Medulla oblongata (tissue), 1 donor: ENCODE results near the gene SLC25A21.

Experiments
- DNase-seq: peaks from one replicate; pipeline ENCODE4 v3.0.0-alpha.2; 2015; ENCODE audit errors: extremely low spot score

Gene SLC25A21

GRCh38 chr14:36767603-36768281, 404.7 kb downstream of the SLC25A21 start:
- DNase-seq: no peak

DNA sequence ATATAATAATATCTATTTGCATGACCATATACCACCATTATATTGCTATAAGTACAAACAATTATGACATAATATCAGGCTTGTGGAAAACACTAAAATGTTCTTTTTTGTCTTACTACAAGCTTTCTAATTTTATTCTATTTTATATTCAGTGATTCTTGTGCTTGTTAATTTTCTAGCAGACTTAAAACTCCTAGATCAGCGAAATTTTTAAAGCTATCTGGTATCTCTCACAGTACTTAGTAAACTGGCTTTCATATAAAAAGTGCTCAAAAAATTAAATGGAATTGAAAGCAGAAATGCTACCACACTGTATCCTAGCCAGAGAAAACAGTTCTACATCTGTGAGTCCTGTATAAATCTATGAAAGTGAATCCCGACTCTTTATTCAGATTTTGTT, 405.4 kb downstream of the SLC25A21 start:
- DNase-seq: no peak

DNA sequence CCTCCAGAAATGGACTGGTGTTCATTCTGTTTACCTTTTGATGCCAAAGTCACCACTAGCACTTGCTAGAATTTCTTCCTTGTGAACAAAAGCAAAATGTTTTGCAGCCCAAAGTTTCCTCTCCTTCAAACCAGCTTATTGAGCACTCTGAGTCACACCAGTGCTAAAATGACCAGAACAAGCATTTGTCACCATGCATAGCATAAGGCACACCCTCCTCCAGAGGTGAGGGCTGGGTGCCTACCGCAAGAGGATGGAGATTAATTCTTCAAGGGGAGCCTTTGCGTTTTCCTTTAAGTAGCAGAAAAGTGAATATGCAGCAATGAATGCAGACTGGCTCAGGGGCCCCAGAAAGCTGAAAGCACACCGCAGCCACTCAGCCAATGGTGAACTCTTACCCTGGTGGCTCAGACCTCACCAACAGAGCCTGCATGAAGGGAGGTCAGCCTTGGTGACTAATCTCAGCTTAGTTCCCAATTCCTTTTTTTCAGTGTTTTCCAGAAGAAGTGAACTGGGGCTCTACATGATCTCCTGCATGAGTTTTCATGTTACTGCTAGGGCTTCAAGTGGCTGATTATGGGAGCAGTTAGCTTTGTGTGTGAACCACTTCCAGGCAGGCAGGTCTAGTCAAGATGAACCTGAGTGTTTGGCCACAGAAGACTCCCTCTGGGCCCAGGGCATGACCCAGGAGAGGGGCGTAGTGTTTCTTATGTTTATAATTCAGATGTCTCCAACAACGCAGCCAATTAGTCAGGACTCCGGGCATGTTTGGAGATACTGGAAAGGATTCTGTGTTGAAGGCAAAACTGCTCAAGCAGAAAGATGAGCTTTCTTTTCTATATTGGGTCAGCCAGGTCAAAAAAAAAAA, 414.4 kb downstream of the SLC25A21 start:
- no peak for DNase-seq

- no peak for DNase-seq
Measured at GRCh38 chr14:36756226-36756625, 416.2 kb downstream of the SLC25A21 start.

DNA sequence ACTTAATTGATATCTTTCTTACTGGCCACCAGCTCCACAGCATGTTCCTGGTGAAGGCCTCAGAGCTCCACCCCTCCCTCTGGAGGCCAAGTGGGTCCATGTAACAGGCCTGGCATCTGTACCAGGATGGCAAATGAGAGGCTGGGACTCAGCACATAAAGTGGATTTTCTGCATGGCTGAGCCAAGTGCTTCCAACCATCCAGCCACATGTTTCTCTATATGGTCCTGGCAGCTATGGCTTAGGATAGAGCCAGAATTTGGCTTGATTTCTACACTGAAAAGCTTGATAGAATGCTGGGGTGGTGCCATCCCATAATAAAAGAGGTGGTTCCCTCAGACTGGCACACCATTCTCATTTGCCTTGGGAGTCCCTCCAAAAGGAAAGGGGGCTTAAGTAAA, 416.6 kb downstream of the SLC25A21 start:
- DNase-seq: no peak

DNA sequence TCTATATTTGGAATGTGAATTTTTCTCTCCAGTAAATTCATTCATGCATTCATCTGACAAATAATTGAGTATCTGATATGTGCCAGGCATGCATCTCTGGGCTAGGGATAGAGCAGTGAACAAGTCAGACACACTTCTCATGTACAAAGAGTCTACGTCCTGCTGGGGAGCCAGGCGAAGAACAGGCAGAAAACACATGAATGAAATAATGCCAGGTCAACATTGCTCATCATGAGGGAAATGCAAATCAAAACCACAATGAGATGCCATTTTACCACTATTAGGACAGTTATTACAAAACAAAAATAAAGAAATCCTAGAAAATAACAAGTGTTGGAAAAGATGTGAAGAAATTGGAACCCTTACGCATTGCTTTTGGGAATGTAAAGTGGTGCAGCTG, 420.5 kb downstream of the SLC25A21 start:
- DNase-seq: no peak

DNA sequence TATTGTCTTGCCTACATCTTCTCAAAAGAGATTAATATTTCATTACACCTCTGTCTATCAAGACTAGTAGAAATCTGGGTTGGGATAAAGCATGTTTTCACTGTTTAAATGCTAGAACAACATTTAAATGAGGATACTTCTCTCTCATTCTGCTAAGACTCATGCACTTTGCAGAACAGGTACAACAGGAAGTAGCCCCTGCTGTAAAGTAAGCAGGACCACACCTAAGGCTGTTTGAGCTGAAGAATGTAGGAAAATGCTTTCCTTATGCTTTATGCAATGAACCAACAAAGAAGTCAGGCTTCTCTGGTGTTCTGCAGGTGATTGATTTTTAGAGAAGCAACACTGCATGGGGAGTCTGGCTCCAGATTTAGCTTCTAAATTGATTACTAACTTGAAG, 421.3 kb downstream of the SLC25A21 start:
- DNase-seq: no peak

DNA sequence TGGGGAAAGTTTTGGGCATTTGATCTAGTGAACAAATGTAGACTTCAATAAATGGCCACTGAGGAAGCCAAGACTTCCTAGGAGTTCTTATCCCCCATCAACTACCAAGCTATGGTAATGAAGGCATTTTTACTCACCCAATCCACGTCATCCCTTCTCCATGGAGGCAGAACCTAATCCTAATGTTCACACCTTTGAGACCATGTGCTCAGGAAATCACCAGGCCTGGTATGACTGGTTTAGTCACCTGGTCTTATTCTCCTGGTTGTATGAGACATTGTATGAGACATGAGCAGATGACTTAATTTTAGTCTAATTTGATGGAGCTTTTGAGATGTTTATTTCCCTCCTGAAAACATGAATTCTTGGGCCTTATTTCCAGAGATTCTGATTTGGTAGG, 422.2 kb downstream of the SLC25A21 start:
- DNase-seq: no peak

DNA sequence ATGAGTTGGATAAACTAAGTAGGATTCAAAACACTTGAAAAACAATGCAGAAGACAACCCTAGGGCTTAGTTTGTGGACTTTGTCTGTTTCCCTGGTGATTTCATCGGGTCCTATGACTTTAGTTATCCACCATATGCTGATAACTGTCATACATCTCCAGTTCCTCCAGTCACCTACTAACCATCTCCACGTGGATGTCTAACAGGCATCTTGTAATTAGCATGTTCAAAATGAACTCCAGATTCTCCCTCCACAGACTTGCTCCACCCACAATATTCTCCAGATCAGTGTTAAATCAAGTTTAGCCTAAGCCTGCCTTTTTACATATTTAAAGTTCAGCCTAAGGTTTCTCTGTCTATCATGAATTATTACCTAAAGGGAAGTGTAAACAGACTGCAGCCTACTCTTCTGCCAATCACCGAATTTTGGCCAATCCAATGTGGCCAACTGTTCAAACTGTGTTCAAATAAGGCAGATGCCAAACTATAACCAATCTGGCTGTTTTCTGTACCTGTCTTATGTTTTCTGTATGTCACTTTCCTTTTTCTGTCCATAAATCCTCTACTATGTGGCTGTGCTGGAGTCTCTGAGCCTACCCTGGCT, 423.7 kb downstream of the SLC25A21 start:
- DNase-seq: no peak

- DNase-seq: no peak
Measured at GRCh38 chr14:36747411-36748184, 424.8 kb downstream of the SLC25A21 start.

DNA sequence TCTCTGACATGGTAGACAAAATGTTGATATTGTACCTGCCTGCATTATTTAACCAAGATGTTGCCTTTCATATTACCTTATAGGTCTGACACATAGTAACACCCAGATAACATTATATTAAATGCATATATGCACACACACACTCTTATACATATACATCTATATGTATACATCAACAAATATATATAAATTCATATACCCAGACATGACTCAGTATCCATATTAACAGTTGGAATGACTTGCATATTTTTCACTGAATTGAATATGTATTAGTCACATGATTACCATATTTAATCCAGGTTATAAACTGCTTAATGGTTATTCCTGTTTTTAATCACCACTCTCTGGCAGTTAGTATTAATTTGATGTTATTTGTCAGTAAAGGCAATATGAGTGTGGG, 425.5 kb downstream of the SLC25A21 start:
- no peak for DNase-seq

GRCh38 chr14:36741858-36742257, 430.5 kb downstream of the SLC25A21 start:
- DNase-seq: no peak

DNA sequence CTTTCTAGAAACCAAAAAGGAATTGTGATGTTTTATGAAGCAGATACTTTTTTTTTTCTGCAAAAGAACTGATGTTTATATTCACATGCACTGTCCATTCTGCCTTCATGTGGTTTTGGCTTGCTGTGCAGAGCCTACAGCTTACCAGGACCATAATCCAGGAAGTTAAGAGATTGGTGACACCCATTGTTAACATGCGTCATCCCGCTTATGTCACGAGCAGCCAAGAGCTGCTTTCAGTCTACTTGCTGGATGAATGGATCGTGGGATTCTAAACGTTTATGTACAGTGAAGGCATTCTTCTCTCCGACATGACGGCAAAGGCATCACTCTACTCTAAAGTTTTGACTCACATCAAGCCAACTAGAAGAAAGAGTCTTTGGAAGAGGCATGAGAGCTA, 434.1 kb downstream of the SLC25A21 start:
- DNase-seq: no peak

DNA sequence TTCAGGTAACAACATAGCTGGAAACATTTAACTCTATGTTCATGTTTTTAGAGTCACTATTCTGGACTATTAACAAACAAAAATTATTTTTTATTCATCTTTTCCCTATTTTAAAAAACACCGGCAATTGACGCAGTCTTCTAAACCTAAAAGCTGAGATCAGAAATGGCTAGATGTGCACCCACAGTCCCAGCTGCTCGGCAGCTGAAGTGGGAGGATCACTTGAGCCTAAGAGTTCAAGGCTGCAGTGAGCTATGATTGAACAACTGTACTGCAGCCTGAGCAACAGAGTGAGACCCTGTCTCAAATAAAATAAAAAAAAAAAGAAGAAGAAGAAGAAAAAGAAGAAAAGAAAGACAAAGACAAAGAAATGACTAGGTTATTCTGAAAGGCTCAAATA, 446.3 kb downstream of the SLC25A21 start:
- no peak for DNase-seq

DNA sequence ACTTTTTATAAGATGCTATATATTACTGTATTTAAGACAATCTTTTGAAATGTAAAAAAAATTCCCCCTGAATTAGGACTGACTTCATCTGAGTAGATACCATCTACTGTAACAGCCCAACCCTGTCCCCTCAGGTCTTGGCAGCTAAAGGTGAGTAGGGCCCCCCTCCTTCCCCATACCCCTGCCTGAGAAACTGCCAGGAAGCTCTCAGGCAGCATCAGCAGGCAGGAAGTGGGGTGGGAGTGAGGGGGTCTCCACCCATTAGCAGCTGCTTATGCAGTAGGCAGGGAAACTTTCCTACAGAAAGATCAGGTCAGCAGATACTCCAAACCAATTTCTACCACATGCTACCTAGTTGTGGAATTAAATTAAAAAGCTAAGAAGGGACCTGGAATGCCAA, 448.2 kb downstream of the SLC25A21 start:
- DNase-seq: no peak

GRCh38 chr14:36723530-36723929, 448.9 kb downstream of the SLC25A21 start:
- no peak for DNase-seq

GRCh38 chr14:36721877-36722276, 450.5 kb downstream of the SLC25A21 start:
- DNase-seq: no peak

DNA sequence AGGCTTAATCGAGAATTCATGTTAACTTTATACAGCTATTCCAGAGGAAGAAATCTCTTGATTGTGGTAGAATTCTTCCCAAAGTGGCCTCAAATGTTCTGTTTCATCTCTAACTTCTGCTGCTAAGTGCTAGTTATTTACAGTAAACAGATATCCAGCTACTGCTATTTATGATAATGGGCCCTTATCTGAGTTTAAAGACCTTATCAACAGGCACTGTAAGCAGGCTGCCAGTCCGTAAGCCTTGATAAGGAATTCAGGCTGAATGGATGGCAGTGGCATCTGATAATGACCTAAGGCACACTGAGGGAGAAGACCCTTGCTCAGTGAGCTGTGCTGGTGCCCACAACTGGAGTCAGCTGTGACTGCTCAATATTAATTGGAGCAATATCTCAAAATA, 451.7 kb downstream of the SLC25A21 start:
- DNase-seq: no peak

DNA sequence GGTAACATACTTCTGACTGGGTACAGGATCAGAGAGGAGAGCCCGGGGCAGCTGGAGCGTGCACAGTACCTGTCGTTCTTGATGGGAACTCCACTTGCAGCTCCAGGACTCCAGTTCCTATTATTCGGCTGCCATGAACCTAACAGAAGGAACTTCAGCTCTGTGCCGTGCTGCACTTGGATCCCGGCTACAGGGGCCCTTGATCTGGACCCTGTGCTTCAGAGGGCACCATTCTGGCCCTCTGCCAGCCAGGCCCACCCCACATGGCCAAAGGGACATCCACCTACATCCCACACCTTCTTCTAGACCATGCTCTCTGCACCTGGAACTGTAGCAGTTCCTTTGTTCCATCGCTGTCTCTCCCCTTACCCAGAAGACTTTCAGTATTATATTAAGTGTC, 452.6 kb downstream of the SLC25A21 start:
- DNase-seq: no peak

DNA sequence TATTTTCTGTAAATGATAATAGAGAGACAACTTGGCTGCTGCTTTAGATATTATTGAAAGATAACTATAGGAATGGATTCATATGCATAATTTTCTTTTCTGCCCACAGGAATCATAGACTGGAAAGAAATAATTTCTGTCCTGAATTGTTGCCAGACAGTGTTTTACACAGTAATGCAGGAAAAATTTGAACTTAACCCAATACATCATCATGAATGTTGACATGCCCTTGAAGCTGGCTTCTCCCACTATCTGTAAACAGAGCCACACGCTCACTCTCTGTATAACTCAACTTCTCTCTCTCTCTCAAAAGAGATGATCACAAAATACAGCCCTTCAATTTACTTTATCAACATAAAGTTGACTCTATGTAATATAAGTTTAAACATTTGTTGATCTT, 454.2 kb downstream of the SLC25A21 start:
- no peak for DNase-seq

- no peak for DNase-seq
Measured at GRCh38 chr14:36717363-36717762, 455.0 kb downstream of the SLC25A21 start.

GRCh38 chr14:36716614-36717184, 455.7 kb downstream of the SLC25A21 start:
- no peak for DNase-seq
